Activated T-cell treated with anti-CD3 and anti-CD28 coated beads, Interleukin-2, amount 50 U/mL, for 4 hours (primary cell): ENCODE results near the gene RAMACL. TPM values are rescaled to one million over a fixed set of nuclear protein-coding genes. Genes with fewer than 3 reads are reported as not detected.
"Not testable (repeated sequence)": the region's sequence is repeated elsewhere in the genome, so short reads cannot be mapped to it uniquely, and the experiment has no call there.

Source experiments
- ATAC-seq, 2 donors: fragments of 200-7000 bp; cut with Tn5 transposase; one replicate each; pipeline ENCODE4 v1.10.0; 2021
- DNase-seq: peaks from one replicate; pipeline ENCODE4 v3.0.0-alpha.2; 2020
- H3K27me3 Mint-ChIP-seq: one replicate; pipeline ENCODE4 v1.8.0; 2021; ENCODE audit warnings: low read depth, mixed read lengths
- H3K36me3 Mint-ChIP-seq: one replicate; pipeline ENCODE4 v1.8.0; 2022; ENCODE audit warnings: mixed read lengths; ENCODE audit not compliant: insufficient read depth
- H3K4me1 Mint-ChIP-seq: one replicate; pipeline ENCODE4 v1.8.0; 2021; ENCODE audit warnings: low read depth, mixed read lengths
- H3K4me3 Mint-ChIP-seq: one replicate; pipeline ENCODE4 v1.8.0; 2021; ENCODE audit warnings: mild to moderate bottlenecking, moderate library complexity, mixed read lengths
- H3K9me3 Mint-ChIP-seq: one replicate; pipeline ENCODE4 v1.8.0; 2021; ENCODE audit warnings: mixed read lengths
- total RNA-seq, 3 donors: library from RNA; stranded (reverse); gene quantifications; one replicate each; pipeline ENCODE4 v1.2.1, GENCODE V29; 2021

RAMACL gene
- total RNA-seq: 1 to 10 TPM in 1 of 3 donors, under 1 TPM in 1, not detected in 1; 0.15 to 4.6 TPM

- DNase-seq: peak; percentile 26
- no peaks in the 10 kb centered on the region for H3K27me3 Mint-ChIP-seq
These were observed at the start of gene RAMACL for GRCh38 chr6:166586424-166587156. TSS of gene RAMACL (minus strand) at chr6:166586678. CDS start at chr6:166586477, 201 bp downstream.

GRCh38 chr6:166635013-166635970 lies 48.8 kb upstream of the RAMACL start:
- DNase-seq (no peak), ATAC-seq (no peak)
- no peaks in the 10 kb centered on the region for H3K9me3 Mint-ChIP-seq
- peaks cover 43% of the 10 kb centered on the region for H3K27me3 Mint-ChIP-seq
- H3K36me3 Mint-ChIP-seq: no peaks in the 10 kb centered on the region
- H3K4me3 Mint-ChIP-seq: no peak overlapping the region
- peaks cover 5% of the 10 kb centered on the region for H3K4me1 Mint-ChIP-seq

More at GRCh38 chr6:166586424-166587156, at the start of gene RAMACL:
- ATAC-seq: peak; percentile 91 to 97
- Mint-ChIP-seq H3K4me1 (peaks cover 17% of the 10 kb centered on the region), H3K36me3 (no peaks in the 10 kb centered on the region), H3K4me3 (no peak within 1 kb of the TSS), H3K9me3 (no peaks in the 10 kb centered on the region)

- H3K4me3 Mint-ChIP-seq, H3K4me1 Mint-ChIP-seq, H3K36me3 Mint-ChIP-seq, DNase-seq, H3K9me3 Mint-ChIP-seq, ATAC-seq: not testable (repeated sequence)
- peaks cover 42% of the 10 kb centered on the region for H3K27me3 Mint-ChIP-seq
These were observed 48.1 kb upstream of the RAMACL start for GRCh38 chr6:166634581-166634980.

GRCh38 chr6:166633732-166634535 lies 47.5 kb upstream of the RAMACL start:
- no peak for DNase-seq
- H3K36me3 Mint-ChIP-seq: no peaks in the 10 kb centered on the region
- H3K9me3 Mint-ChIP-seq: no peaks in the 10 kb centered on the region
- no peaks in the 10 kb centered on the region for H3K4me1 Mint-ChIP-seq
- no peak for ATAC-seq
- H3K27me3 Mint-ChIP-seq: peaks cover 41% of the 10 kb centered on the region
- no peak overlapping the region for H3K4me3 Mint-ChIP-seq

GRCh38 chr6:166632731-166633130 lies 46.3 kb upstream of the RAMACL start:
- Mint-ChIP-seq H3K4me3 (no peak overlapping the region), H3K27me3 (peaks cover 38% of the 10 kb centered on the region), H3K36me3 (no peaks in the 10 kb centered on the region), H3K4me1 (peaks cover 8% of the 10 kb centered on the region), H3K9me3 (no peaks in the 10 kb centered on the region)
- no peak for ATAC-seq
- DNase-seq: no peak

- DNase-seq (no peak), ATAC-seq (no peak)
- Mint-ChIP-seq H3K9me3 (no peaks in the 10 kb centered on the region), H3K4me1 (peaks cover 14% of the 10 kb centered on the region), H3K36me3 (no peaks in the 10 kb centered on the region), H3K4me3 (no peak overlapping the region), H3K27me3 (peaks cover 31% of the 10 kb centered on the region)
These were observed 44.0 kb upstream of the RAMACL start for GRCh38 chr6:166630462-166630861.

- Mint-ChIP-seq H3K9me3 (no peaks in the 10 kb centered on the region), H3K4me3 (no peak overlapping the region), H3K36me3 (no peaks in the 10 kb centered on the region), H3K27me3 (peaks cover 34% of the 10 kb centered on the region), H3K4me1 (peaks cover 14% of the 10 kb centered on the region)
- DNase-seq: no peak
- no peak for ATAC-seq
These were observed 43.1 kb upstream of the RAMACL start for GRCh38 chr6:166629628-166630027.

GRCh38 chr6:166627875-166628801 lies 41.7 kb upstream of the RAMACL start:
- Mint-ChIP-seq H3K9me3 (no peaks in the 10 kb centered on the region), H3K27me3 (peaks cover 34% of the 10 kb centered on the region), H3K36me3 (no peaks in the 10 kb centered on the region), H3K4me3 (peak overlapping the region; percentile 81), H3K4me1 (peaks cover 14% of the 10 kb centered on the region)
- ATAC-seq: peak; percentile 33 to 36
- DNase-seq: peak; percentile 25

GRCh38 chr6:166627033-166627874 lies 40.8 kb upstream of the RAMACL start, which contains the start of gene RPS6KA2:
TSS of gene RPS6KA2 (minus strand) at chr6:166627251. CDS start at chr6:166627019, 232 bp downstream.
- Mint-ChIP-seq H3K9me3 (no peaks in the 10 kb centered on the region), H3K4me3 (peak within 1 kb of the TSS; percentile 82), H3K27me3 (peaks cover 34% of the 10 kb centered on the region), H3K4me1 (peaks cover 14% of the 10 kb centered on the region), H3K36me3 (no peaks in the 10 kb centered on the region)
- ATAC-seq: peak; percentile 91 to 93
- DNase-seq: peak; percentile 100

GRCh38 chr6:166626177-166627032 lies 39.9 kb upstream of the RAMACL start:
- H3K4me1 Mint-ChIP-seq: peaks cover 14% of the 10 kb centered on the region
- DNase-seq (peak; percentile 20), ATAC-seq (peak; percentile 1 to 5)
- H3K4me3 Mint-ChIP-seq: peak overlapping the region; percentile 82
- no peaks in the 10 kb centered on the region for H3K36me3 Mint-ChIP-seq
- peaks cover 38% of the 10 kb centered on the region for H3K27me3 Mint-ChIP-seq
- H3K9me3 Mint-ChIP-seq: no peaks in the 10 kb centered on the region

GRCh38 chr6:166625356-166625755 lies 38.9 kb upstream of the RAMACL start:
- Mint-ChIP-seq H3K9me3 (no peaks in the 10 kb centered on the region), H3K27me3 (peaks cover 33% of the 10 kb centered on the region), H3K4me1 (peaks cover 14% of the 10 kb centered on the region), H3K36me3 (no peaks in the 10 kb centered on the region), H3K4me3 (peak overlapping the region; percentile 82)
- no peak for DNase-seq
- no peak for ATAC-seq

- H3K9me3 Mint-ChIP-seq: no peaks in the 10 kb centered on the region
- H3K4me1 Mint-ChIP-seq: peaks cover 14% of the 10 kb centered on the region
- H3K36me3 Mint-ChIP-seq: no peaks in the 10 kb centered on the region
- DNase-seq (no peak), ATAC-seq (no peak)
- H3K4me3 Mint-ChIP-seq: no peak overlapping the region
- H3K27me3 Mint-ChIP-seq: peaks cover 26% of the 10 kb centered on the region
These were observed 37.8 kb upstream of the RAMACL start for GRCh38 chr6:166624275-166624674.
